Panc1 (cell line): ENCODE measurements around the gene ENPP6. TPM values are rescaled to one million over a fixed set of nuclear protein-coding genes. Genes with fewer than 3 reads are reported as not detected.

Source experiments
- ATAC-seq: fragments of 200-7000 bp; cut with Tn5 transposase; 2 replicates; pipeline ENCODE4 v1.9.1; 2020; ENCODE audit warnings: mild to moderate bottlenecking, moderate library complexity
- BruUV-seq: library from RNA; stranded (reverse); fragments of 400-500 nt; replicated peaks from 2 replicates; lab custom pipeline; 2021; lab: Mats Ljungman, UMichigan
- CTCF ChIA-PET: fragments of 300-600 bp; sonication (Branson Sonifier 250); formaldehyde crosslinking; loops from one replicate; lab custom pipeline; 2022; ENCODE audit warnings: antibody characterized with exemption; lab: Charles Lee
- POLR2A ChIA-PET: fragments of 300-600 bp; sonication (Branson Sonifier 250); formaldehyde crosslinking; loops from one replicate; lab custom pipeline; 2022; ENCODE audit warnings: antibody characterized with exemption; lab: Charles Lee
- DNase-seq: peaks from one replicate; pipeline ENCODE4 v3.0.0-alpha.2; 2010; ENCODE audit warnings: low read depth, low spot score
- H3K27ac ChIP-seq: 2 replicates; pipeline ENCODE4 v1.5.1; 2011; ENCODE audit warnings: mild to moderate bottlenecking, low read length, inconsistent platforms
- H3K27me3 ChIP-seq: fragments of 200-500 bp; sonication (Bioruptor generic); 2 replicates; pipeline ENCODE4 v1.6.0; 2014; ENCODE audit warnings: low read length, inconsistent platforms; ENCODE audit not compliant: control insufficient read depth, insufficient read depth
- H3K36me3 ChIP-seq: fragments of 200-500 bp; sonication (Bioruptor generic); 2 replicates; pipeline ENCODE4 v1.5.1; 2014; ENCODE audit warnings: inconsistent platforms, mild to moderate bottlenecking, low read length, moderate library complexity; ENCODE audit not compliant: control insufficient read depth, insufficient read depth
- H3K4me1 ChIP-seq: 2 replicates; pipeline ENCODE4 v1.5.1; 2011; ENCODE audit warnings: inconsistent platforms, mild to moderate bottlenecking, low read length, moderate library complexity; ENCODE audit not compliant: control insufficient read depth, insufficient read depth
- H3K4me3 ChIP-seq, 2 experiments: 2 replicates each; pipeline ENCODE4 v1.5.1; 2011 to 2012; ENCODE audit warnings: low read depth in 2 of 2, low read length in 2 of 2, mild to moderate bottlenecking in 2 of 2, inconsistent platforms in 1 of 2, moderate library complexity in 1 of 2
- H3K9me3 ChIP-seq: fragments of 200-500 bp; sonication (Bioruptor generic); 2 replicates; pipeline ENCODE4 v1.5.1; 2014; ENCODE audit warnings: low read depth, mild to moderate bottlenecking, inconsistent platforms, low read length, moderate library complexity; ENCODE audit not compliant: control insufficient read depth, insufficient read depth
- CTCF ChIP-seq: fragments of 450-650 bp; IDR thresholded peaks from 2 replicates; pipeline ENCODE4 v1.5.1; 2017; ENCODE audit warnings: mild to moderate bottlenecking
- POLR2AphosphoS5 ChIP-seq: IDR thresholded peaks from 2 replicates; pipeline ENCODE4 v1.6.1; 2012; ENCODE audit warnings: mild to moderate bottlenecking, low read depth, low read length, moderate library complexity
- SIN3A ChIP-seq: IDR thresholded peaks from 2 replicates; pipeline ENCODE4 v1.6.1; 2012; ENCODE audit warnings: low read depth, mild to moderate bottlenecking, low read length, moderate library complexity, borderline replicate concordance; ENCODE audit not compliant: insufficient read depth
- TCF7L2 ChIP-seq: IDR thresholded peaks from 2 replicates; pipeline ENCODE4 v1.6.1; 2011; ENCODE audit warnings: mild to moderate bottlenecking, low read depth, low read length, inconsistent platforms
- in situ Hi-C: cut with HindIII; loops from 2 replicates; pipeline ENCODE4 v1.10.0; 2016; ENCODE audit warnings: low sequenced_read_pairs, low pct_unique_long_range_greater_than_20kb
- intact Hi-C: fragments of 100-400 bp; cut with micrococcal nuclease; formaldehyde crosslinking; loops from one replicate; pipeline ENCODE4 v1.10.0; 2022; ENCODE audit not compliant: unreplicated experiment
- total RNA-seq: library from RNA; stranded (reverse); gene quantifications from one replicate; pipeline ENCODE4 v1.2.1, GENCODE V29; 2021; ENCODE audit not compliant: unreplicated experiment
- TF ChIP-seq, protein P1 (sequence below), 2 experiments: IDR thresholded peaks; 2 replicates each; pipeline ENCODE4 v1.6.1; 2011 to 2012; ENCODE audit warnings: low read depth in 2 of 2, control low read depth in 1 of 2, low read length in 1 of 2, mild to moderate bottlenecking in 1 of 2, moderate library complexity in 1 of 2; ENCODE audit not compliant: insufficient read depth in 1 of 2

Gene ENPP6
- total RNA-seq, 1 experiment from 2014 or later = not detected

DNA sequence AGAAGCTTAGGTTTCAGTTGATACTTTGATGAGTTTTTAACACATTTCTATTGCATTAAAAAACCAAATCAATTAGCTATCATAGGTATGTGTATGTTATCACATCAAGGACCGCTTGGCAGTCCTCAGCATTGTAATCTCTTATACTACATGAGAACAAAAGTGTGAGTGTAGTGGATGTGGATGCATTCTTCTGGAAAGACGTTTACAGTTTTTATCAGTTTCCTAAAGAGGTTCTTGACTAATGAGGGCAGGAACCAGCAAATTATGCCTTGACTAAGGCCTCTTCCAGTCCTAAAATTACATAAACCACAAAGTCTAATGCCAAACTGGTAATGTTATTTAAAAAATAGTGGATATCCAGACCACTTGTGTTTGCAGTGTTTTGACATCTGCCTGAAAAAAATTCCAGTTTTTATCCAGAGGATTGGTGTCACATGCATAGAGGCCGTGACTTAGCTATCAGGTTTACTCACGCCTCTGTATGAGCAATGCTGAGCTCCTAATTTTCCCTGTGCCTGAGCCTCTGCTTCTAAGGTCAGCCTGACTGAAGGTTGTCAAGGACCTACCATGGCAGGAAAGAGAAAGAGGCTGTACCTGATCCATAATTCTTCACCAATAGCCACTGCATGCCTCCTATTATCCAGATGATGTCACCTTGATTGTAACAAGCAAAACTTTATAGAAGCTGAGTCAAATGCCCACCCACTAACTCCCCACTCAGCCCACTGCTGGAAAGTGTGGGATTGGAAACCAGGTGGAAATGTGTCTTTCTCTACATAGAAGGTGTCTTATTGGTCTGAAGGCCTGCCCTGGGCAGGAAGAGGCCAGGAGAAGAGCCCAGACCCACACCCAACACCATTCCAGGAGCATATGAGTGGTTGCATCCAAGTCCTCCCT, 68.7 kb downstream of the ENPP6 start:
- intact Hi-C loops = no loop called here
- ChIA-PET CTCF (no interaction called here), POLR2A (no interaction called here)
- no peak overlapping the region for H3K4me3 ChIP-seq
- H3K27me3 ChIP-seq = no peaks in the 10 kb centered on the region
- no TSS peak for BruUV-seq
- DNase-seq (no peak), ATAC-seq (no peak)
- no peaks in the 10 kb centered on the region for H3K9me3 ChIP-seq
- in situ Hi-C loops = no loop called here
- no peaks in the 10 kb centered on the region for H3K36me3 ChIP-seq
- H3K4me1 ChIP-seq = no peaks in the 10 kb centered on the region
- TF ChIP-seq CTCF = no peak
- TF ChIP-seq POLR2AphosphoS5 = no peak
- no peak overlapping the region for H3K27ac ChIP-seq

GRCh38 chr4:184147858-184148737, 69.6 kb downstream of the ENPP6 start:
- no peak for TF ChIP-seq SIN3A
- in situ Hi-C loops (no loop called here), intact Hi-C loops (no loop called here)
- H3K4me3 ChIP-seq = no peak overlapping the region
- ChIA-PET POLR2A (no interaction called here), CTCF (no interaction called here)
- no peaks in the 10 kb centered on the region for H3K9me3 ChIP-seq
- no peak overlapping the region for H3K27ac ChIP-seq
- BruUV-seq = no TSS peak
- no peaks in the 10 kb centered on the region for H3K36me3 ChIP-seq
- DNase-seq (no peak), ATAC-seq (no peak)
- H3K4me1 ChIP-seq = no peaks in the 10 kb centered on the region
- H3K27me3 ChIP-seq = no peaks in the 10 kb centered on the region

DNA sequence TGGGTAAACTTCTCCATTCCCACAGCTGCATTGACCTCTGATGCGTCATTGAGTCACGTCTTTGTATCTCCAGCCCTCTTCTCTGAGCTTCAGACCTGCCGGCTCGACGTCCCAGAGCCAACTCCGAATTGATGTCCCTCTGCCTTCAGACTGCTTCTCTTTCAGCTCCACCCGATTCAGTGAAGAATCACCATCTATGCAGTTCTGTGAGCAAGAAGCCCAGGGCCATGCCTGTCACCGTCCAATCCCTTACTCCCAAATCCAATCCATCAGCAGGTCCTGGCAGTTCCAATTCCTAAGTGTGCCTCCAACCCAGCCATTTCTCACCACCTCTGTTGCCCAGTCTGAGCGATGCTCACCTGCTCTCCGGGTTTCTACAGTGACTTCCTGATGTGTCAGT, 70.7 kb downstream of the ENPP6 start:
- H3K4me1 ChIP-seq = no peaks in the 10 kb centered on the region
- no peak overlapping the region for H3K27ac ChIP-seq
- H3K4me3 ChIP-seq = no peak overlapping the region
- H3K9me3 ChIP-seq = no peaks in the 10 kb centered on the region
- BruUV-seq = no TSS peak
- in situ Hi-C loops = no loop called here
- ATAC-seq = no peak
- ChIA-PET POLR2A (no interaction called here), CTCF (no interaction called here)
- intact Hi-C loops = no loop called here
- no peak for TF ChIP-seq TCF7L2
- no peak for TF ChIP-seq SIN3A
- no peak for TF ChIP-seq CTCF
- no peak for TF ChIP-seq POLR2AphosphoS5
- TF ChIP-seq, protein P1, sequence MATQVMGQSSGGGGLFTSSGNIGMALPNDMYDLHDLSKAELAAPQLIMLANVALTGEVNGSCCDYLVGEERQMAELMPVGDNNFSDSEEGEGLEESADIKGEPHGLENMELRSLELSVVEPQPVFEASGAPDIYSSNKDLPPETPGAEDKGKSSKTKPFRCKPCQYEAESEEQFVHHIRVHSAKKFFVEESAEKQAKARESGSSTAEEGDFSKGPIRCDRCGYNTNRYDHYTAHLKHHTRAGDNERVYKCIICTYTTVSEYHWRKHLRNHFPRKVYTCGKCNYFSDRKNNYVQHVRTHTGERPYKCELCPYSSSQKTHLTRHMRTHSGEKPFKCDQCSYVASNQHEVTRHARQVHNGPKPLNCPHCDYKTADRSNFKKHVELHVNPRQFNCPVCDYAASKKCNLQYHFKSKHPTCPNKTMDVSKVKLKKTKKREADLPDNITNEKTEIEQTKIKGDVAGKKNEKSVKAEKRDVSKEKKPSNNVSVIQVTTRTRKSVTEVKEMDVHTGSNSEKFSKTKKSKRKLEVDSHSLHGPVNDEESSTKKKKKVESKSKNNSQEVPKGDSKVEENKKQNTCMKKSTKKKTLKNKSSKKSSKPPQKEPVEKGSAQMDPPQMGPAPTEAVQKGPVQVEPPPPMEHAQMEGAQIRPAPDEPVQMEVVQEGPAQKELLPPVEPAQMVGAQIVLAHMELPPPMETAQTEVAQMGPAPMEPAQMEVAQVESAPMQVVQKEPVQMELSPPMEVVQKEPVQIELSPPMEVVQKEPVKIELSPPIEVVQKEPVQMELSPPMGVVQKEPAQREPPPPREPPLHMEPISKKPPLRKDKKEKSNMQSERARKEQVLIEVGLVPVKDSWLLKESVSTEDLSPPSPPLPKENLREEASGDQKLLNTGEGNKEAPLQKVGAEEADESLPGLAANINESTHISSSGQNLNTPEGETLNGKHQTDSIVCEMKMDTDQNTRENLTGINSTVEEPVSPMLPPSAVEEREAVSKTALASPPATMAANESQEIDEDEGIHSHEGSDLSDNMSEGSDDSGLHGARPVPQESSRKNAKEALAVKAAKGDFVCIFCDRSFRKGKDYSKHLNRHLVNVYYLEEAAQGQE (IDR thresholded peaks at IDR 0.05; ENCODE audit: insufficient read depth in 1 of 2, low read depth in 2 of 2, low read length in 1 of 2) = no peak
- no peaks in the 10 kb centered on the region for H3K36me3 ChIP-seq
- DNase-seq = no peak
- no peaks in the 10 kb centered on the region for H3K27me3 ChIP-seq
